GM18499 (cell line): ENCODE data around the gene VARS1.

ENCODE experiments used
- ATAC-seq: cut with Tn5 transposase; IDR thresholded peaks from one replicate; pipeline ENCODE4 v1.9.1; 2021; ENCODE audit warnings: moderate number of reproducible peaks; ENCODE audit not compliant: insufficient read depth, unreplicated experiment

VARS1 gene

GRCh38 chr6:31775633-31776484 is 19.7 kb downstream of the VARS1 start:
- no peak for ATAC-seq

- no peak for ATAC-seq
Observed at GRCh38 chr6:31775184-31775583, 20.4 kb downstream of the VARS1 start.

GRCh38 chr6:31771992-31772358 is 23.6 kb downstream of the VARS1 start:
- no peak for ATAC-seq

- no peak for ATAC-seq
Observed at GRCh38 chr6:31770860-31771259, 24.7 kb downstream of the VARS1 start.

GRCh38 chr6:31769684-31770371 is 25.7 kb downstream of the VARS1 start:
- ATAC-seq, result no peak

- ATAC-seq, result no peak
Observed at GRCh38 chr6:31768363-31769257, 26.9 kb downstream of the VARS1 start.

GRCh38 chr6:31767096-31767645 is 28.4 kb downstream of the VARS1 start:
- ATAC-seq, result no peak

GRCh38 chr6:31765910-31766794 is 29.4 kb downstream of the VARS1 start:
- no peak for ATAC-seq

GRCh38 chr6:31765559-31765909 is 30.0 kb downstream of the VARS1 start:
- no peak for ATAC-seq

- no peak for ATAC-seq
Observed at GRCh38 chr6:31764198-31764597, 31.4 kb downstream of the VARS1 start.

GRCh38 chr6:31763619-31763940 is 32.0 kb downstream of the VARS1 start:
- no peak for ATAC-seq

- ATAC-seq, result no peak
Observed at GRCh38 chr6:31762878-31763618, 32.5 kb downstream of the VARS1 start.

GRCh38 chr6:31762356-31762755 is 33.2 kb downstream of the VARS1 start, which contains the start of gene SAPCD1:
Gene SAPCD1, plus strand, starts transcription at chr6:31762656. Its CDS starts 399 bp downstream, at chr6:31763055.
- no peak for ATAC-seq

- no peak for ATAC-seq
Observed at GRCh38 chr6:31761343-31761742, 34.2 kb downstream of the VARS1 start.

GRCh38 chr6:31760790-31761189 is 34.8 kb downstream of the VARS1 start:
- no peak for ATAC-seq

- no peak for ATAC-seq
Observed at GRCh38 chr6:31758281-31758680, 37.3 kb downstream of the VARS1 start.

GRCh38 chr6:31752739-31753319 is 42.7 kb downstream of the VARS1 start:
- ATAC-seq, result no peak

GRCh38 chr6:31750411-31751022 is 45.0 kb downstream of the VARS1 start:
- no peak for ATAC-seq
